Activated CD4-positive, alpha-beta T cell treated with anti-CD3 and anti-CD28 coated beads, Interleukin-2, amount 10 ng/mL, durations not matched to agents 24 days and 14 days (primary cell): Measurements from ENCODE around the gene NCMAP. TPM values are rescaled to one million over a fixed set of nuclear protein-coding genes. Genes with fewer than 3 reads are reported as not detected.
A peak's percentile ranks its signal among the peaks of the same experiment; 100 is the strongest.
"Not testable (repeated sequence)": the region's sequence is repeated elsewhere in the genome, so short reads cannot be mapped to it uniquely, and the experiment has no call there.

Source experiments
- DNase-seq: peaks from one replicate; pipeline ENCODE4 v3.0.0; 2022
- H3K27ac Mint-ChIP-seq: one replicate; pipeline ENCODE4 v1.8.0; 2022; ENCODE audit warnings: mild to moderate bottlenecking, mixed read lengths
- H3K27me3 Mint-ChIP-seq: one replicate; pipeline ENCODE4 v1.8.0; 2022; ENCODE audit warnings: mixed read lengths
- H3K36me3 Mint-ChIP-seq: one replicate; pipeline ENCODE4 v1.8.0; 2022; ENCODE audit warnings: low read depth, mild to moderate bottlenecking, mixed read lengths
- H3K4me1 Mint-ChIP-seq: one replicate; pipeline ENCODE4 v1.8.0; 2021; ENCODE audit warnings: mixed read lengths
- H3K4me3 Mint-ChIP-seq: one replicate; pipeline ENCODE4 v1.8.0; 2022; ENCODE audit warnings: mild to moderate bottlenecking, moderate library complexity, mixed read lengths
- H3K9me3 Mint-ChIP-seq: one replicate; pipeline ENCODE4 v1.8.0; 2021; ENCODE audit warnings: mixed read lengths
- intact Hi-C: fragments of 100-400 bp; cut with micrococcal nuclease; formaldehyde crosslinking; loops from one replicate; pipeline ENCODE4 v1.15.1; 2023
- total RNA-seq: library from RNA; stranded (reverse); gene quantifications from 2 replicates; pipeline ENCODE4 v1.2.3, GENCODE V29; 2022

The NCMAP gene
- total RNA-seq, result not detected in 2 replicates

- no peaks in the 10 kb centered on the region for H3K9me3 Mint-ChIP-seq
- DNase-seq, result peak; percentile 65
- peaks cover 52% of the 10 kb centered on the region for H3K27me3 Mint-ChIP-seq
- intact Hi-C loops, result no loop called here
- no peaks in the 10 kb centered on the region for H3K36me3 Mint-ChIP-seq
- H3K4me1 Mint-ChIP-seq, result peaks cover 5% of the 10 kb centered on the region
- H3K4me3 Mint-ChIP-seq, result peak within 1 kb of the TSS; percentile 58
- H3K27ac Mint-ChIP-seq, result no peak within 1 kb of the TSS
Measured at GRCh38 chr1:24555591-24556413, at the start of gene NCMAP. Gene NCMAP (plus strand): TSS chr1:24556087. CDS start chr1:24595431, 39,344 bp downstream.

GRCh38 chr1:24506691-24507381 lies 49.1 kb upstream of the NCMAP start:
- H3K4me3 Mint-ChIP-seq, result peak overlapping the region; percentile 74
- DNase-seq, result peak; percentile 72
- H3K4me1 Mint-ChIP-seq, result peaks cover 69% of the 10 kb centered on the region
- H3K9me3 Mint-ChIP-seq, result no peaks in the 10 kb centered on the region
- peaks cover 34% of the 10 kb centered on the region for H3K36me3 Mint-ChIP-seq
- intact Hi-C loops, result loop anchor here (10.0 kb wide), 1 partner anchor 532 kb away; no protein-coding TSS in a partner anchor
- peak overlapping the region; percentile 88 for H3K27ac Mint-ChIP-seq
- H3K27me3 Mint-ChIP-seq, result no peaks in the 10 kb centered on the region

- Mint-ChIP-seq H3K27me3 (no peaks in the 10 kb centered on the region), H3K9me3 (no peaks in the 10 kb centered on the region), H3K4me3 (peak overlapping the region; percentile 74), H3K36me3 (peaks cover 35% of the 10 kb centered on the region), H3K4me1 (peaks cover 65% of the 10 kb centered on the region), H3K27ac (peak overlapping the region; percentile 88)
- DNase-seq, result peak; percentile 76
- intact Hi-C loops, result loop anchor here (10.0 kb wide), 1 partner anchor 533 kb away; no protein-coding TSS in a partner anchor
Measured at GRCh38 chr1:24507405-24507804, 48.5 kb upstream of the NCMAP start.

DNA sequence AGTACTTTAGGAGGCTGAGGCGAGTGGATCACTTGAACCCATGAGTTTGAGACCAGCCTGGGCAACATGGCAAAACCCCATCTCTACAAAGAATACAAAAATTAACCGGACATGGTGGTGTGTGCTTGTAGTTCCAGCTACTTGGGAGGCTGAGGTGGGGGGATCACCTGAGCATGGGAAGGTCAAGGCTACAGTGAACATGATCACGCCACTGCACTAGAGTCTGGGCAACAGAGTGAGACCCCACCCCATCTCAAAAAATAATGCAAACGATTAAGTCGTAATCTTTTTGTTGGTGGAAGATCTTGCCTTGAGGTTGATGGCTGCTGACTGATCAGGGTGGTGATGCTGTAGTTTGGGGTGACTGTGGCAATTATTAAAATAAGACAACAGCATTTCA lies 47.0 kb upstream of the NCMAP start:
- peaks cover 37% of the 10 kb centered on the region for H3K36me3 Mint-ChIP-seq
- no peaks in the 10 kb centered on the region for H3K27me3 Mint-ChIP-seq
- no peak overlapping the region for H3K27ac Mint-ChIP-seq
- H3K9me3 Mint-ChIP-seq, result no peaks in the 10 kb centered on the region
- intact Hi-C loops, result loop anchor here (10.0 kb wide), 1 partner anchor 534 kb away; no protein-coding TSS in a partner anchor
- H3K4me3 Mint-ChIP-seq, result no peak overlapping the region
- DNase-seq, result no peak
- peaks cover 62% of the 10 kb centered on the region for H3K4me1 Mint-ChIP-seq

DNA sequence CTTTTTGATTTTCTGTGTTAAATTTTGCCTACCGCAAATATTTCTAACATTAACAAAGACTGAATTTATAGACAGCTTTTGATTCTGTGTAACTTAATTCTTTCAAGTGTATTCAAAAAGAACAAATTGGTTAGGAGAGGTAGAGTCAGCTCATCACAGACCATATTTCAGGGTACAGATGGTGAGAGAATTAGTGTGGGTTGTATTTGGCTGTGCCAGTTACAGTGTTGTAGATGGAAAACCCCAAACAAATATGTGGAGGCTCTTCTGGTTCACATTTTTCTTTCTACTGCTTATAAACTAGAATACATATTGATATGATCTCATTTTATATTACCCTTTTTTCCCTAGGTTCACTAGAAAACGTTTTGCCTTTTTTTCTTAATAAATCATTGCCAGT lies 42.2 kb upstream of the NCMAP start:
- no peak for DNase-seq
- no peak overlapping the region for H3K27ac Mint-ChIP-seq
- intact Hi-C loops, result no loop called here
- H3K4me3 Mint-ChIP-seq, result no peak overlapping the region
- H3K27me3 Mint-ChIP-seq, result no peaks in the 10 kb centered on the region
- no peaks in the 10 kb centered on the region for H3K9me3 Mint-ChIP-seq
- H3K4me1 Mint-ChIP-seq, result peaks cover 33% of the 10 kb centered on the region
- peaks cover 49% of the 10 kb centered on the region for H3K36me3 Mint-ChIP-seq

DNA sequence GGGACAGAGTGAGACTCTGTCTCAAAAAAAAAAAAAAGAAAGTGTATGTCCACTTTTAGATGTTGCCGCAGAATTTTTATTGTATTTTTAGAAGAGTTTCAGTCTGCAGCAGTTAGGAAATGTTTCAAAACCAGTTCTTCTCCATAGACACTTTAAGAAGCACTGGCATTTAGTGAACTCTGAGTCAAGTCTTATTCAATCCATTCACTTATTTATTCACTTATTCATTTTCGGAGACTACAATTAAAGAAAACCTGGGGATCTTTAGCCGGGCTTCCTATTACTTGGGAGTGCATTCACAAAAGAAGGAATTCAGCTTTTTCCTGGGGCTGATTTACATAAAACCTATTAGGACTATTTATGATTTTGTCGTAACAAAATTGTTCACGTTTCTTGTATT lies 40.9 kb upstream of the NCMAP start:
- H3K9me3 Mint-ChIP-seq, result no peaks in the 10 kb centered on the region

GRCh38 chr1:24515671-24516209 lies 40.1 kb upstream of the NCMAP start:
- H3K27ac Mint-ChIP-seq, DNase-seq, H3K4me3 Mint-ChIP-seq, intact Hi-C loops, H3K27me3 Mint-ChIP-seq, H3K9me3 Mint-ChIP-seq: not testable (repeated sequence)
- Mint-ChIP-seq H3K4me1 (peaks cover 17% of the 10 kb centered on the region), H3K36me3 (peaks cover 48% of the 10 kb centered on the region)

More for the DNA sequence above, 40.9 kb upstream of the NCMAP start:
- Mint-ChIP-seq H3K4me1 (peaks cover 25% of the 10 kb centered on the region), H3K36me3 (peaks cover 46% of the 10 kb centered on the region), H3K4me3 (no peak overlapping the region), H3K27ac (no peak overlapping the region), H3K27me3 (no peaks in the 10 kb centered on the region)
- intact Hi-C loops, result no loop called here
- DNase-seq, result no peak

DNA sequence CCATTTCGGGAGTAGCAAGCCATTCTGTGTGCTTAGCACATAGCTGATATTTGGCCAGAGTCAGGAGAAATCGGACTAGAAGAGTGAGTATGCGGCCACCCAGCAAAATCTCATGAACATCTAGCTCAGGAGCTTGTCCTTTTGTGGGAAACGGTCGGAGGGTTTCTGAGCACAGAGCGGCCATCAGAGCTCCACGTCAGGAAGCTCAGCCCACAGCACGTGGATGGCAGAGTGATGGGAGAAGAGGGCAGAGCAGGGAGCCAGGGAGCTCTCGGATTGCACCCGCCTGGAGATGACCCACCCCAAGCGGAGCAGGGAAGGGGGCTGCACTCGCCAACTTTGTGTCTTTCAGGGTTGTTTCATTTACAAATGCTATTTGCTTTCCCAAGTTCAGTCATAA lies 39.4 kb upstream of the NCMAP start:
- intact Hi-C loops, result no loop called here
- no peaks in the 10 kb centered on the region for H3K27me3 Mint-ChIP-seq
- H3K36me3 Mint-ChIP-seq, result peaks cover 44% of the 10 kb centered on the region
- no peak overlapping the region for H3K27ac Mint-ChIP-seq
- peaks cover 5% of the 10 kb centered on the region for H3K9me3 Mint-ChIP-seq
- no peak overlapping the region for H3K4me3 Mint-ChIP-seq
- no peak for DNase-seq
- H3K4me1 Mint-ChIP-seq, result peaks cover 15% of the 10 kb centered on the region

DNA sequence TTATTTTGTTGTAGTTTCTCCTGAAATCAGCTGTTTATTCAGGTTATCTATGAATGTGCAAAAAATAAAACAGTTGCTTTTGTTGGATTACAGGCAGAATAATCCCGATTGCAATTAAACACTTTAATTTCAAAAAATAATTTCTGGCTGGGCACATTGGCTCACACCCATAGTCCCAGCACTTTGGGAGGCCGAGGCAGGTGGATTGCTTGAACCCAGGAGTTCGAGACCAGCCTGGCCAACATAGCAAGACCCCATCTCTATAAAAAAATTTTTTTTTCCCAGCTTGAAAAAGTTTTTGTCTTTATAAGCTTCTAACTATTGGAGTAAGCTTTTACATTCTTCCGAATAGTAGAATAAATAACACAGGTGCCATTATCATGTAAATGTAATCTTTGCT lies 38.0 kb upstream of the NCMAP start:
- Mint-ChIP-seq H3K9me3 (peaks cover 5% of the 10 kb centered on the region), H3K4me3 (no peak overlapping the region), H3K36me3 (peaks cover 44% of the 10 kb centered on the region), H3K4me1 (peaks cover 11% of the 10 kb centered on the region), H3K27ac (no peak overlapping the region), H3K27me3 (no peaks in the 10 kb centered on the region)
- DNase-seq, result no peak
- intact Hi-C loops, result no loop called here

- peaks cover 12% of the 10 kb centered on the region for H3K4me1 Mint-ChIP-seq
- H3K36me3 Mint-ChIP-seq, result peaks cover 47% of the 10 kb centered on the region
- DNase-seq, H3K9me3 Mint-ChIP-seq, H3K27me3 Mint-ChIP-seq, H3K4me3 Mint-ChIP-seq, H3K27ac Mint-ChIP-seq, intact Hi-C loops: not testable (repeated sequence)
Measured at GRCh38 chr1:24520282-24520681, 35.6 kb upstream of the NCMAP start.

GRCh38 chr1:24525606-24526005 lies 30.3 kb upstream of the NCMAP start:
- Mint-ChIP-seq H3K27ac (no peak overlapping the region), H3K36me3 (peaks cover 31% of the 10 kb centered on the region), H3K4me1 (peaks cover 7% of the 10 kb centered on the region), H3K4me3 (no peak overlapping the region), H3K27me3 (no peaks in the 10 kb centered on the region), H3K9me3 (no peaks in the 10 kb centered on the region)
- no peak for DNase-seq
- intact Hi-C loops, result no loop called here

- Mint-ChIP-seq H3K36me3 (peaks cover 30% of the 10 kb centered on the region), H3K4me1 (peaks cover 7% of the 10 kb centered on the region), H3K27me3 (no peaks in the 10 kb centered on the region), H3K27ac (no peak overlapping the region), H3K4me3 (no peak overlapping the region), H3K9me3 (no peaks in the 10 kb centered on the region)
- DNase-seq, result no peak
- intact Hi-C loops, result no loop called here
Measured at GRCh38 chr1:24526045-24526444, 29.8 kb upstream of the NCMAP start.

DNA sequence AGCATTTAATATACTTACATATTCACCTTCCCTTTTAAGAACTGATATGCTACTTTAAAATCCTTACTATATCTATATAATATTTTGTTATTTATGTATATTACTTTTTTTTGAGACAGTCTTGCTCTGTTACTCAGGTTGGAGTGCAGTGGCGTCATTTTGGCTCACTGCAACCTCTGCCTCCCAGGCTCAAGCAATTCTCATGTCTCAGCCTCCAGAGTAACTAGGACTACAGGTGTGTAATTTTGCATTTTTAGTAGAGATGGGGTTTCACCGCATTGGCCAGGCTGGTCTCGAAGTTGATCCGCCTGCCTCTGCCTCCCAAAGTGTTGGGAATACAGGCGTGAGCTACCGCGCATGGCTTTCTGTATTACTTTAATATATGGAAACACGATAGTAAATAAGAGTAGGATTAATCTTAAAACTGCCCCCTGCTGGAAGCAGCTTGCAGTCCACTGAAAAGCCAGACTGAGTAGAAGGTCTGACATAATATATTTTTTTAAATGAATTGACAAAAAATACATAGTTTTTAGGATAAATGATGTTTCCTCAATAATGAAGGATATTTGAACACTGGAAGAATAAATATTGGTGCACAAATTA lies 28.8 kb upstream of the NCMAP start:
- H3K9me3 Mint-ChIP-seq, result no peaks in the 10 kb centered on the region
- peak; percentile 83 for DNase-seq
- H3K36me3 Mint-ChIP-seq, result peaks cover 38% of the 10 kb centered on the region
- no peak overlapping the region for H3K27ac Mint-ChIP-seq
- intact Hi-C loops, result loop anchor here (1.0 kb wide), 1 partner anchor 112 kb away; the partner anchor contains the start of gene NIPAL3
- H3K4me3 Mint-ChIP-seq, result no peak overlapping the region
- no peaks in the 10 kb centered on the region for H3K27me3 Mint-ChIP-seq
- peaks cover 7% of the 10 kb centered on the region for H3K4me1 Mint-ChIP-seq
